Posterior vena cava (tissue), 2 donors: ENCODE measurements around the gene TBC1D22A. TPM values are rescaled to one million over a fixed set of nuclear protein-coding genes. Genes with fewer than 3 reads are reported as not detected.
A peak's percentile ranks its signal among the peaks of the same experiment; 100 is the strongest.

Experiments
- DNase-seq: peaks from one replicate; pipeline ENCODE4 v3.0.0-alpha.2; 2020; ENCODE audit warnings: low spot score
- intact Hi-C, 2 donors: fragments of 100-400 bp; cut with DNase I; formaldehyde crosslinking; loops; one replicate each; pipeline versions ENCODE4 v1.14.1 to v1.14.2; 2022 to 2023
- total RNA-seq, 2 donors: library from RNA; stranded (reverse); fragmentation: NEBNext Ultra II Directional; extraction: Animal tissue kit (Norgen Biotek cat#: 25700); gene quantifications; one replicate each; pipeline ENCODE4 v1.2.1, GENCODE V29; 2021
- donor health status: DM: yes; HTN: yes; CAD: no.
- donor health status: DM: yes; HTN: yes; CAD: no.

The TBC1D22A gene
- total RNA-seq, 2 donors from 2014 or later: 19.3 to 21.7 TPM

DNA sequence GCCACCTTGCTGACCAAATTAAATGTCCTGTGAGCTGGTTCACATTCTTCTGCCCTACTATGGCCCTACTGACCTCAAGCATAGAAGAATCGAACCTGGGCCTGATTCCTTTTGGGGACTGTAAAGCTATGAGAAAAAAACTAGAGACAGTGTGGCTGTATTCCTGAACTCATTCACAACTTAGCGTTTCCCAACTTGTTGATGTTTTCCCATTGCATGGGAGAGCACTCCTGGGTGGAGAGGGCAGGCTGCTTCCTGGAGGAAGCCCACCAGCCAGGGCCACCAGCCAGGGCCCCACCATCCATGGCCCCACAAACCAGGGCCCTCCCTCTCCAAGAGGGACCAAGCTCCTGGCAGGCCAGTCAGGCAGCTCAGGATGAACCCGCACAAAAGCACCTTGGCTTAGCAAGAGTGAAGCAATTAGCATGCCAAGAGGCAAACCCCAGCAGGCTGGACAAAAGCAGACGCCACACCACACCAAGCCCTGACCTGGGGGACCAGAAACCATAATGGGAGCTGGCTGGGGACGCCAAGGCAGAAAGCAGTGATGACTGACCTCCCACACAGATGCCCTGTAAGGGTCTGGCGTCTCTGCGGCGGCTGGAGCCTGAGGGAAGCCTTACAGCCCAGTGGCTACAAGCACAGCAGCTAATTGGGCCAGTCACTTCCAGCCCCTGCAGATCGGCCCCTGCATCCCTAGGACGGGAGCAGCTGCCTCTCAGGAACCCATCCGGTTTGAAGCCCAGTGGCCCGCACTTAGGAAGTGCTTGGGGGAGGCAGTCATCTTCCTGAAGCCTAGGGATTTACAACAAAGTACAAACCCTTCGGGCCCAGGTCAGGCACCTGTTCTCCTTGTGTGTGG, 26.5 kb upstream of the TBC1D22A start:
- intact Hi-C loops: no loop called here

DNA sequence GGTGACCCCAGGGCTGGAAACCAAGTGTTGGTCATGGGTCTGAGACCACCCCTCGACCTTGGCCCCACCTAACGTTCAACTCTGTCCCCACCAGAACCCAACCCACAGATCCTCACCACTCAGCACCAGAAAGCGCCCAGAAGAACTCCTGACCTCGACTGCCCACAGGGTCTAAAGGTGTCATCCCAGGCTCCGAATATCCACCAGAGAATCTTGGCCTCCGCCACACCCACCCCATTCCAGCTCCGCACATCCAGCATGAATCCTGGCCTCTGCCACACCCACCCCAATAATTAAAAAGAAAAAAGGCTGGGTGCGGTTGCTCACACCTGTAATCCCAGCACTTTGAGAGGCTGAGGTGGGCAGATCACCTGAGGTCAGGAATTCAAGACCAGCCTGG, 25.7 kb upstream of the TBC1D22A start:
- intact Hi-C loops: no loop called here
- DNase-seq: no peak

More for the DNA sequence above, 26.5 kb upstream of the TBC1D22A start:
- DNase-seq: no peak

DNA sequence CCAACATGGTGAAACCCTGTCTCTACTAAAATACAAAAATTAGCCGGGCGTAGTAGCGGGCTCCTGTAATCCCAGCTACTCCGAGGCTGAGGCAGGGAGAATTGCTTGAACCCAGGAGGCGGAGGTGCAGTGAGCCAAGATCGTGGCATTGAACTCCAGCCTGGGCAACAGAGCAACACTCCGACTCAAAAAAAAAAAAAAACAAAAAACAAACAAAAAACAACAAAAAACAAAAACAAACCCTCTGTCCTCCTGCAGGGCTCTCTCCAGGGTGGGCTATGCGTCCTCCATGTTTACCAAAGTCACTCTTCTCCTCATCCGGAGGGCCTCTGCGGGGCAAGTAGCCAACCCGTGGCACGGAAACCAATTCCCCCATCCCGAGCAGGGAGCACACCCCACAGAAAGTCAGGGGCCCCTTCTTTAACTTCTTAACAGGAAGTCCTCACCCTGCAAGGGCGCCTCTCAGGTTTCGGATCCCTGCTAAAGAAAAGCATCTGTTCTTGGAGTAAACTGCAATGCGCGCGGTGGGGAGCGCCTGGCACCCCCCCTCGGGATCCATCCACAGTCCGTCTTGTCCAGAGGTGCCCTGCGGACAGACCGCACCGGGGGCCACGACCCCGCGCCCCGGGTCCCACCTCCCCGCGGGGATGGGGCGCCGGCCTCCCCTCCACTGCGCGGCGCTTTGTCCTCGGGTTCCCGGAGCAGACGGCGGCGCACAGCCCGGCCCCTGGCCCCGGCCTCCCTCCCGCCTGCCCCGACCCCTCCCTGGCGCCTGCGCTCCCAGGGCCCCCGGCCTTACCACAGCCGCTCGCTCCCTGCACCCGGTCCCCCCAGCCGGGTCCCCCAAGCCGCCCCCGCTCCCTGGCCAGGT, 25.1 kb upstream of the TBC1D22A start:
- DNase-seq: no peak
- intact Hi-C loops: no loop called here

DNA sequence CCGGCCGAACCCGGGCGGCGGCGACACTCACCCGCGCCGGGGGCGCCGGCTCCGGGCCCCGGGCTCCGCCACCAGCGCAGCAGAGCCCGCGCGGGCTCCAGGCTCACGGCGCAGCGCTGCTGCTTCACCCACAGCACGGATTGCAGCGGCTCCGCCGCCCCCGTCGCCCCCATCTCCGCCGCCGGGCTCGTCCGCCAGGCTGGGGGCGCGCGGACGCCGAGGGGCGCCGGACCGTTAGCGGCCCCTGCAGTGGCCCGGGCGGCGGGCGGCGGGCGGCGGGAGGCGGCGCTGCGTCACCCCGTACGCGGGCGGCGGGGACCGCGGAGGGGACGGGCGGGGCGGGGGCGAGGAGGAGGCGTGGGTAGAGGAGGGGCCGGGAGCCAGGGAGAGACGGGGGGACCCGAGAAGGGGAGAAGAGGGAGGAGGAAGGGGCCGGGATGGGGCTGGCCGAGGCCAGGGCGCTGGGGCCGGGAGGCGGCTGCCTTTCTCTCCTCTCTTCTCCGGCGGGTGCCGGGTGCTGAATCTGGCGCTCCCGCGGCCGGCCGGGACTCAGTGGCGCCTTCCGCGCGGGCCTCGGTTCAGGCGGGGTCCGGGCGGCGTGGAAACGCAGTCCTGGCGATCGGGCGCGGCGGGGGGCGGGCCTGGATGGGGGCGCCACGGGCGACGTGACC, 24.3 kb upstream of the TBC1D22A start, which contains the start of gene CERK:
TSS of gene CERK (minus strand) at position 277 of the 671 bp plus-strand sequence. CDS start at position 173, 104 bp downstream.
- peak; percentile 91 for DNase-seq
- intact Hi-C loops: no loop called here

DNA sequence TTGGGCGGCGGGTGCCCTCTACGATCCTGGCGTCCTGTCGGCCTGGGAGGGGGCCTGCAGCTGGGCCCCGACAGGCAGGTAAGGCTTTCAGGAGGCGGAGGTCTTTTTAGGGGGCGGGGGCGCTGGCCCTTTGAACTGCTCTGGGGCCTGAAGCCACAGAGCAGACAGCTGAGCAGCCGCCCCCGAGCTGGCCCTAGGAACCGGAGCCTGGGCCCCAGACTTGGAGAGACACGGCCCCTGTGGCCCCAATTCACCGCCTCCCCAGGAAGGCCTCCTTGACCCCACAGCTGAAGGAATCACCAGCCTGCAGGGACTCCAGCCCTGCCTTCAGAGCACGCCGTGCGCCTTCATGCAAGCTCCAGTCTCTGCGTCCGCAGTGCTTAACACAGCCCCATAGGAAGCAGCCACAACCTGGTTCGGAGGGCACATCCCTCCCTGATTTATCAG, 23.8 kb upstream of the TBC1D22A start:
- intact Hi-C loops: no loop called here
- no peak for DNase-seq

DNA sequence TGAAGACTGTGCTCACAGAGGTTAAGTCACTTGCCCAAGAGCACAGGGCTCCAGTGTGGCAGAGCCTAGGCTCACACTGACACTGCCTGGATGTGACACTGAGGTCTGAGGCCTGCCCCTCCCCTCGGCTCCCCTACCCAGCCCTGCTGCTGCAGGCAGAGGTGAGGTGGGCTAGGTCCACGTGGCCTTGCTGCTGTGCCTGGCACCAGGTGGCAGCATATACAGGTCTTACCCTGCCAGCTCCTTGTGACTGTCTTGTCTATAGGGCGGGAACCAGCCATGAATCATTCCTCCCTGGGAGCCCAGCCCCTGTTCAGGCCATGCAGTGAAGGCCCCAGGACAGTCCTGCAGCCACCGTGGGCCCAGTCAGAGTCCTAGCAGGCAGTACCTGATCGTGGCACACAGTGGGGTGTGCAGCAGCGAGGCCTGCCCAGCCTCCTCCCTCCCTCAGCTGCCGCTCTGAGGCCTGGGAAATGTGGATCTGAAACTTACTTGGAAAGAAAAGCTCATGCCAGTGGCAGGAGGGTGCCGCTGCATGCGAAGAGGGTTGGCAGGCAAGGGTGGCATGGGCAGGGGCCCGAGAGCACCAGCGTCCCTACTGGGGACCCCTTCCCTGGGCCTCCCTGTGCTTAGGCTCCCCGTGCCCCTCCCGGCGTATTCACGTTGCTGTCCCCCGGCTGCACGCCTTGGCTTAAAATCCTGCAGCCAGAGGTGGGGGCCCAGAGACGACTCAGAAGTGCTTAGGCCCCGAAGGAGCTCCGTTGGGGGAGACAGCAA, 23.2 kb upstream of the TBC1D22A start:
- intact Hi-C loops: no loop called here
- DNase-seq: no peak

DNA sequence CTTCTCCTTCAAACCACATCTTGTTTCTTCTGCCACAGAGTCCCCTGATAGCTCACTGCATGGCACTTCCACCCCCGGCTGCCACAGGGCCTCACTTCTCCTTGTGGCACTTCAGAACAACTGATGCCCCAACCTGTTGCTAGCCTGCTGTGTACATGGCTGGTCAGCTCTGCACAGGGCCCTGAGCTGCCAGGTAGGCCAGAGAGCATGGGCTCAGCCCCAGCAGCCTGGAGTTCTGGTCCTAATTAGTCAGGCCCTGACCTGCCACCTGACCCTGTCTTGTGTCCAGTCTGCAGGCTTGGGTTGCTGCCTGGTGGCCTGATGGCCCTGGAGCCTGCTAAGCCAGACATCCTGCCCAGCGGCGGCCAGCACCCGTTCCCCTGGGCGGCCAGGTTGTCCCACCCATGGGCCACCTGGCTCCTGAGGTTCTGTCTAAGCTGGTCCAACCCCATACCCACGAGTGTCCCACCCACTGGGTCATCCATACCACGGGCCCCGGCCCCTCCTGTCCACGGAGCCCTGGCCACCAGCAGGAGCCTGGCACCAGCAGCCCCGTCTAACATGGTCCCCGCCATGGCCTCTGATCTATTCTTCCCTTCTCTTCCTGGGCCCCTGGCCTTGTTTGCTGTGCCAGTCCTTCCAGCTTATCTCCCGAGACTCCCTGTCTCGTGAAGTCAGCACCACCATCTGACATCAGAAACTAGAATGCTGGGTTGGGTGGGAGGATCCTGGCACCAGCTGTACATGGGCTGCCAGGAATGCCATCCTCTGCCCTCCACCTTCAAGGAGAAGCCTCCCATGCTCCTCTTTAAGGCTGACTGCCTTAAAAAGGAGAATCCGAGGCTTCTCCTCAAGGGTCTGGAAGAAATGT, 21.3 kb upstream of the TBC1D22A start:
- no peak for DNase-seq
- intact Hi-C loops: no loop called here

DNA sequence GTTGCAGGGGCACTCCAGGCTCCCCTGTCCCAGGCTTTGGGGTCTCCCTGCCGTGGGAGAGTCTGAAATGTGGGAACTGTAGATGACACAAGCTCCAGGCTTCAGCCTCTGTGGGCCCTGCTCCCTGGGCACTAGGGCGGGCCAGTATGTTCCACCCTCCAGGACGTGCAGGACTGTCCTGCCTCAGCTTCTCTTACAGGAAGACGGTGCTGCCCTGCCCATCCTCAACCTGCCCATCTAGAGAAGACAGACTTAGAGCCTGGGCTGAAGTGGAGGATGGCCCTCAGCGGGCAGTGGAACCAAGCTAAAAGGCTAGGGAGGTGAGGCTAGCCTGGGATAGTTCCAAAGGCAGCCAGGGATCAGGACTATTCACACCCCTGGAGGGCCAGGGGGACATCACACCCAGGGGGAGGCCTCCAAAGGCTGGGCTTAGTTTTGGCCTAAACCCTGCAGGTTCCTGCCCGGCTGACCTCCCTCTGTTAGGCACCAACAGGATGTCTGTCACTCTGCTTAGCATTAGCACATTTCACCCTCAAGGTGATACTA, 20.4 kb upstream of the TBC1D22A start:
- intact Hi-C loops: no loop called here
- no peak for DNase-seq

DNA sequence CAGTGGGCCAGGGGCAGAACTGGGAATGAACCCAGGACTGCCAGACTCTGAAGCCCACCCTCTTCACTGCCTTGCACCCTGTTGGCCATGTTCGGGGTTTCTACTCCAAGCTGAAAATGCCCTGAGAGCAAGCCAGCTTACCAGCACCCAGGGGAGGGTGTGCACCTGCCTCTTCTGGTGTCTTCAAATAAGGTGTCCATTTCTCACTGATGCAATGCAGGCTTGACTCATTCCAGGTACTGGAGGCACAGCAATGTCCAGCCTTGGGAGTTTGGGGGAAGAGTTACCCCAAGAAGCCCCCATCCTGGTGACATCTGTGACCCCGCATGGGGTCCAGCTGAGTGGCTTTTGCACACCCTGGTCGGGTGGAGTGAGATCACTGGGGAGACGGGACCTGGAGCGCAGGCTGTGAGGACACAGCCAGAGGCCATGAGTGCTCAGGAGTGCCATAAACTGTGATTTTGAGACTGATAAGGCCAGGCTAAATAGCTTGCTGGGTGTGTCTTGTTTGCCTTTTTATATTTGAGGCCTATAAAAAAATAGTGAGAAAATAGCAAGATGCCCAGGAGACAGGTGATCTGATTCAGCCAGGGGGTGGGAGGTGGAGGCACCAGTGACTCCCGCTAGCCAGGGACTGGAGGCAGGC, 19.8 kb upstream of the TBC1D22A start:
- intact Hi-C loops: no loop called here

DNA sequence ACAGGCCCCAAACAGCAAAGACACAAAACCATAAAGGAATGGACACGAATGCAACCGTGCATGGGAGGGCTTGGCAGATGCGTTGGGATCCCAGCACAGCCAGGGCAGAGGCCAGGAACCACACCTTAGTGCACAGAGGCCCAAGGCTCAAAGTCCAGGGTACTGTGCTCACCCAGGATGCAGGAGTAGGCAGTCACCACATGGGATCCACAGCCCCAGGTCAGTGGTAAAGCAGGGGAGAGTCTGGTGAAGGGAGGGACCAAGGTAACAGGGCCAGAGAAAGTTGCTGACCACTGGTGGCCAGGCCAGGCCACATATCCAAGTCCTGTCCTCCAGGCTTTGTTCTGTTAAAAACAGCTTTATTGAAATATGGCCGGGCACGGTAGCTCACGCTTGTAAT, 17.9 kb upstream of the TBC1D22A start:
- intact Hi-C loops: no loop called here
- no peak for DNase-seq

More for the DNA sequence above, 19.8 kb upstream of the TBC1D22A start:
- no peak for DNase-seq

DNA sequence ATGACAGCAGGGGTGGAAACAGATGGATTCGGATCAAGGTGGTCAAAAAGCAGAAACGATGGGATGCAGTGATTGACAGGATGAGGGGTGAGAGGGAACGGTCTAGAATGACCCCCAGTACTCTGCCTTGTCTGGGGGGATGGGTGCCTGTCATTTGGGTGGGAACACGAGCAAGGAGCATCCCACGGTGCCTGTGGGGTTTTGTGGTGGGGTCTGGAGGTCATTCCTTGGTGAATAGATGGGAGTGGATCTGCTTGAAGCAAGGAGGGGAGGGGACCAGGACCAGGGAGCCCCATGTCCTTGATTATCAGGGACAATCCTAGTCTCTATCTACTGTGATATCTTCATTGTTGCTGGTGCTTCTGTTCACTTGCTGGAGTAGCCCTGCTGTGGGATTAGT, 16.3 kb upstream of the TBC1D22A start:
- intact Hi-C loops: no loop called here
- no peak for DNase-seq

DNA sequence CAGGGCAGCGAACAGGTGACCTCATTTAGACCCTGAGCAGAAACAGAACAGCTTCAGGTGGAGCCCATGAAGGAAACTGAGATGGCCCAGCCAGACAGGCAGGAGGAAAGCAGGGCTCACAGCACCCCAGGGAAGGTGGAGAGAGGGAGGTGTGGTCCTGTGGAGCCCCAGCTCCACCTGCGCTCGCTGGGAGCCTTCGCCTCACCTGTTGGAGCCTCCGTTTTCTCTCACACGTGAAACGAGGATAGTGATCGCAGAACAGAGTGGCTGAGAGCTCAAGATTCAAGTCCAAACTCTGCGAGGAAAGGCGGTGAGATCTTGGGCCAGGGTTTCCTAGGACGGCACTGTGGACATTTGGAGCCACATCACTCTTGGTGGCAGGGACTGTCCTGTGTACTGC, 15.8 kb upstream of the TBC1D22A start:
- no peak for DNase-seq

DNA sequence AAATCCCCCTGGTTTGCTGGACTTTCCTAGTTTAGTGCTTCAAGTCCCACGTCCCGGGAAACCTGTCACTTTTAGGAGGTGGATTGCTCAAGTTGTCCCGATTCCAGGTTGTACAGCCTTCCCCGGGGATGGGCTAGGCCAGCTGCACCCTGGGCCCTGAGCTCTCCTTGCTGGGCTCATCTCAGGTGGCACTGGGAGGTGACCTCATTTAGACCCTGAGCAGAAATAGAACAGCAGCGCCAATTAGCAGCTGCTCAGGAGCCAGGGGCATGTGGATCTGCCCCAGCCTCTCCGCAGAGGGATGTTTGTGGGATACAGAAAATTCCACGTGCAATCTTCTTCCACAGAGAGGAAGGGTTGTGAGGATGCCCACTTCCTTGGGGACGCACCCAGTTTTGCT, 14.8 kb upstream of the TBC1D22A start:
- intact Hi-C loops: no loop called here

More for the DNA sequence above, 15.8 kb upstream of the TBC1D22A start:
- intact Hi-C loops: no loop called here

DNA sequence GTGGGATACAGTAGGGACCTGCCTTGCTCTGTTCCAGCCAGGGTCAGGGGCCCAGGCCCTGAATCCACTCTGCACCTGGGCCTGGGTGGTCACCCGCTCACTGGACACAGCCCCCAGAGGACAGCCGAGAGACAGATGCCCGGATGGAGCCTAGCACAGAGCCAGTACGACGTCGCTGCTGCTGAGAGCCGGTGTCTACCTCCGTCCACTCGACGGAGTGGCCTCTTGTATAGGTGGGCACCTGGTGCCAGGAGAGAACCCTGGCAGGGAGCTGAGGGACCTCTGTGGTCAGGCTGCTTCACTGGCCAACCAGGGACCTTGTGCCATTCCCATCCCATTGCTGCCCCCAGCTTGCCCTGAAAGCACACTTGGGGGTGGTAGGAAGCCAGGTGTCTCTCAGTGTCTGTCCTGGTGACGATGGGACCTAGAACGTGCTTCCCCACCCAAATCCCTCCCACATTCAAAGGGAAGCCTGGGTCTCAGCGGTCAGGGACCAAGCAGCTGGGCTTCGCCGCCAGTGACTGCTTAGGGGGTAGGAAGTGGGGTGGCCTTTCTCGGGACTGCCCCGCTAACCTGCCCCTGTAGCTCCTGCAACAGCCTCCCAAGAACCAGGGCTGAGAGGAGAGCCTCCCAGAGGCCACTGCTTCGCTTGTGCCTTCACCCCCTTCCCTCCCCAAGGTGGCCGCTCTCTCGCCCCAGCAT, 14.1 kb upstream of the TBC1D22A start:
- DNase-seq: no peak
- intact Hi-C loops: no loop called here

More for the DNA sequence above, 14.8 kb upstream of the TBC1D22A start:
- DNase-seq: no peak

DNA sequence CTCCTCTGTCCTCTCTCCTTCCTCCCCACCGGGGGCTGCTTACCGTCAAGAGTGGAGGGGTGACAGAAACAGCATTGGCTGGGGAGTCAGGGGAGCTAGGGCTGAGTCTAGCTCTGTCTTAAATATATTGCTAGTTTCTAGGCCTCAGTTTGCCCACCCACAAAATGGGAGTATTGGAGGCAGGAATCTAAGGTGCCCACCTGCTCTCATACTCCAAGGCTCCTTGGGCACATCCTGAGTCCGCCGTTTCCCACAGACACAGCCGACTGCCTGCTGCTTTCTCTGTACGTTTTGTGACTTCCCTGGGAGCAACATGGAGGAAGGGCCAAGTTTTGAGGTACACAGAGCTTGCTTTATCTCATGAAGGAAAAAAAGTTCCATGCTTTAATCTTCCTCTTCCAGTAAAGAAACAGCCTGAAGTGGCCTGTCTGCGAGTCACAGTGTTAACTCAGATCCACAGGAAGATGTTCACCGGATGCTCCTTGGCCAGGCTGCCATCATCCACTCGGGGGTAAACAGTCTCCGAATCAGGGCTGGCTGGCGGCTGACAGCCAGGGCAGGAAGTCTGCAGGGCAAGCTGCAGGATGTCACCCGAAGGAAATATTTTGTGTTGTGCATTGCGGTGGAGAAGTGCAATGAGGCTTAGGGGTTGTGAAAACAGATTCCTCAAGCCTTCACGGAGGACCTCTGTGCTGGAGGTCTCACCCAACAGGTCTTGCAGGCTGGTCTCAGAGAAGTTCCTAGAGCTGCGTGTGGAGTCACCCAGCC, 13.4 kb upstream of the TBC1D22A start:
- no peak for DNase-seq
- intact Hi-C loops: no loop called here
